HL-60/S4 treated with retinoic acid at 250 ng/mL for 4 days and 3 days (cell line): Measurements from ENCODE around the gene SLC9C1.

Source experiments
- in situ Hi-C: fragments of 300-500 bp; cut with MboI; formaldehyde crosslinking; loops from 2 replicates; pipeline ENCODE4 v1.7.0; 2022; ENCODE audit warnings: low sequenced_read_pairs

Gene SLC9C1

DNA sequence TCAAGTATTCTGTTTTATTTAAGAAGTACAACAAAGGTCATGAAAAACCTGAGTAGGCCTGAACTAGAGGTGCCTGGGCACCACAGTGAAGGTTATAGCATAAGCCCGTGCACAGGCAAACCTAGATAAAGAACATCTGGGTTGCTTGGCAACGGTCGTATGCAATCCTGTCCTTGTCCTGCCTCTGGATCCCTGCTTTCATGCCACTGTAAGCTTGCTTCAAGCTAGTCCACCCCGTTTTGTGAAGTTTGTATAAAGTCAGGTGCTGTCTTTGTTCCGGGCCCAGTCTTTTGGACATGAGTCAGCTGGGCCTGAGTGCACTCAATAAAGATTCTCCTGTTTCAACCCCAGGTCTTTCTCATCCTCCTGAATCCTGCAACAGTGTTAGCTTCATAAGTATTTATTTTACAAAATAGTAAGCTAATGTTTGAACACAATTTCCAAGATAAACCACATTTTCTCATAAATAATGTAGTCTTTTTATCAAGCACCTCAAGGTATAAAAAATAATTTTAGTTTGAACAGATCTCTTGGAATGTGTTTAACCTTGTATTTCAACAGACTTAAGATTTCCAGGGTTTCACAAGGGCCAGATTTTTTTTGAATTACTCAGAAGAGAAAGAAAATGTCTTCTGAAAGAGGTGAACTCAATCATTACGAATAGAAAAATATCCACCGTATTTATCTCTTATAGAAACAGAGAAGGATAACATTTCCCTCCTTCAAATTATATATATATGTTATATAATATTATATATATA, 14.3 kb upstream of the SLC9C1 start:
- in situ Hi-C loops: loop anchor here (25.0 kb wide), 1 partner anchor 196 kb away; no protein-coding TSS in a partner anchor

DNA sequence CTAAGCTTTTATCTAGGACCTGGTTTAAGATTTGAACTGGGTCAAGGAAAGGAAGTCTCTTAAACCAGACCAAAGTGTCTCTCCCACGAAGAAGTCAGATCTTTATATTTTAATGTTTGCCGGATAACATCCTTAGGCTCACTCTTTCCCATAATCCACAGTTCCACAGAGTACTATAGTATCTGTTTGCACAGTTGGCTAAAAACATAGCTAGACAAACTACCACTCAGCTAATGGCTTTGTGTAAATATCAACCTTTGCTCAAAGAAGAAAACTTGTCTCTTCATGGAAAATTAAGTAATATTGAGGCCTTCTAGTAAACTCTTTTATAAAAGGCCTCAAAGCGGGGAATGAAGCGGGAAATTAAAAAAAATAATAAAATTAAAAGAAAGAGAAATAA, 13.5 kb upstream of the SLC9C1 start:
- in situ Hi-C loops: loop anchor here (25.0 kb wide), 1 partner anchor 195 kb away; no protein-coding TSS in a partner anchor

DNA sequence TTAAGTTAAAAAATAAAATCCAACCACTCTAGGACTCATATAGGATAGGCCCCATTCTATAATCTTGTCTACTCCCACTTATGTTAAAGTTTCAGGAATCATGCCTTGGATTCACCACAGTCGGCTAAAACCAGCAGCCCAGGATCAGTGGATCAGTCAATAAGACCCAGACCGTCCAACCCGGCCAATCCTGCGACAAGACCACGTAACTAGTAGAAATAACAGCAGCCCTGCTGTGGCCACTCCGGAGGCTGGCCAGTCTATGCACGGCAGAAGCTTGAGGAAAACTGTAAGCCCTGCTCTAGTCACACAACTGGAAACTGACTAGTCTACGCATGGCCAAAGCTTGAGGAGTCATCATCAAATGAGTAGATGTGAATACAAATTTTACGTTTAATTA, 12.8 kb upstream of the SLC9C1 start:
- in situ Hi-C loops: loop anchor here (25.0 kb wide), 1 partner anchor 195 kb away; no protein-coding TSS in a partner anchor

DNA sequence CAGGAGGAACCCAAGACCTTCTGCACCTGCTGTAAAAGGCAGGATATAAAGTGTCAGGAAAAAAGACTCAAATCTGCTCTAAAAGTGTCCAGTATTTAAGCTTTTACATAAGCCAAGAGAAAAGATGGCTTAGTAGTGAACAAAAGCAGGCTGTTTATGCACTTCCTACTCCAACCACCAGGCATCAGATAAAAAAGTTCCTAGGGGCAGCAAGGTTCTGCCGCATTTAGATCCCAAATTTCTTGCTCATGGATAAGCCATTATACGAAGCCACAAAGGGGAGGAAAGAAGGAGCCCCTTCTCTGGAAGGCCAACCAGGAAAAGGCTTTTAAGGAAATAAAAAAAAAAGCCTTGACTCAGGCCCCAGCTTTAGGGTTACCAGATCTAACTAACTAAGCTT, 10.6 kb upstream of the SLC9C1 start:
- in situ Hi-C loops: loop anchor here (25.0 kb wide), 1 partner anchor 192 kb away; no protein-coding TSS in a partner anchor

DNA sequence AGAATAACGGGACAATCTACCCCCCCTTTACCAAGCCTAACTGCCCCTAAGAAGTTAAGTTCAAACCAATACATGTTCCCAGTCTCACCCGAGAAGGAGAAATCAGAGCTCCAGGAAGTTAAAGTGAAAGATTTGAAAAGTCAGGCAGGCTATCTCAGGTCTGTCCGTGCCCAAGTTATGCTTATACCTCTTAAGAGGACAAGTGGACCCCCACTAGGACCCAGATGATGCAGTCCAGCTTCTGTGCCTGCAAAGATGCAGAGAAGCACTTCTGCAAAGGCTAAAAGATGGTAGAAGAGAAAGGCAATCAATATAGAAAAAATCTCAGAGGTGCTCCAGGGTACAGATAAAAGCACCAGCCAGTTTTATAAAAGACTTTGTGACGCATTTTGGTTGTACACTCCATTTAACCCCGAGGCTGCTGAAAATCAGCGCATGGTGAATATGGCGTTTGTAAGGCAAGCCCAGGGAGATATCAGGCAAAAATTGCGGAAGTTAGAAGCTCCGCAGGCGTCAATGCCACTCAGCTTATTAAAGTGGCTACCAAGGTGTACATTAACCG, 9.8 kb upstream of the SLC9C1 start:
- in situ Hi-C loops: loop anchor here (25.0 kb wide), 1 partner anchor 192 kb away; no protein-coding TSS in a partner anchor

DNA sequence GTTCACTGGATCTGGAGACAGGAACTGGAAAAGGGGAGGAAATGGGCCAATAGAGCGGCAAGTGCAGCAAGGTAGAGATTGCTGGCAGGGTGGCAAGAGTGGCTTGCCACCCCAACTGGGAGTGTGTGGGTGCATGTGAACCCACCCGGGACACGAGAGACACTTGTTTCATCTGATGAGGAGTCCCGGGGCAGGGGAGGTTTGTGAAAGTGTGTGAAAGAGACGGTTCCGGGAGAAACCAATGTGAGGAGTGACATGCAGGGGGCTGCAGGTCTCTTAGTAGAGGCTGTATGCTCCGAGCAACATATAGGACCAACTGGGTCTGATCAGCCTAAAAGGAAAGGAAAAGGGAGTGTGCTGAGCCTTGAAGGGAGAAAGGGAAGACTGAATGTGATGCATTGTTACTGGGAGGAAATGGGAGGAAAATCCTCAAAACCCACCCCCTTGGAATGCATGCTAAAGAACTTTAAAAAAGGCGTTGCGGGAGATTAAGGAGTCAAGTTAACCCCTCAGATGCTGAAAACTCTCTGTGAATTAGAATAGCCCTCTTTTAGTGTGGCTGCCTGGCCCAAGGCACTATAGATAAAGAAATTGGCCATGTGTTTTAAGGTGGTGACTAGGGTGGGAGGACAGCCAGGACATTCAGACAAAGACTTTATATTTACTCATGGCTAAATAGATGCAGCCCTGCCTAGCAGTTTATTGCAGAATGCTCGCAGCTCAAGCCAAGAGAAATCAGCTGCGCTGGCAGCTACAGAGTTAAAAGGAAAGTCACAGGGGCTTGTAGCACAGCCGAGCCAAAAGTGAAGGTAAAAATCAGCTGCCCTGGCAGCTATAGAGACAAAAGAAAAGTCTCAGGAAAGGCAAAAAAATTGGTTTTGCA, 9.1 kb upstream of the SLC9C1 start:
- in situ Hi-C loops: loop anchor here (25.0 kb wide), 1 partner anchor 191 kb away; no protein-coding TSS in a partner anchor

DNA sequence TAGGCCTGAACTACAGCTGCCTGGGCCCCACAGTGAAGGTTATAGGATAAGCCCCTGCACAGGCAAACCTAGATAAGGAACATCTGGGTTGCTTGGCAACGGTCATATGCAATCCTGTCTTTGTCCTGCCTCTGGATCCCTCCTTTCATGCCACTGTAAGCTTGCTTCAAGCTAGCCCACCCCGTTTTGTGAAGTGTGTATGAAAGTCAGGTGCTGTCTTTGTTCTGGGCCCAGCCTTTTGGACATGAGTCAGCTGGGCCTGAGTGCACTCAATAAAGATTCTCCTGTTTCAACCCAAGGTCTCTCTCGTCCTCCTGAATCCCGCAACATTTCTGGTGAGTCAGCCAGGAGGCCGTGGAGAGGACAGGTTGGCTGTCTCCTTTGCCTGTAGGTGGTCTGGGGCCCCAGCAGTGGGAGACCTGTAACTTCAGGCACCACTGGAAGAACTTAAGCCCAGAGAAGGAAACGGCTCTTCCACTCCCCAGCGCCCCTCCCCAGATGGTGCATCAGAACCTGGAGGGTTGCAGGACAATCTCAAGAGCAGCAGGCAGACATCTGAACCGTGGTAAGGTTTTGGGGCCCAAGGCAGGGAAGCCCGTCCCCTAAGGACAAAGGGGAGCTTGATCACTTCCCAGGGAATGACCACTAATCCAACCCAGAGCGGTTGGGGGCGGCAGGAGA, 8.3 kb upstream of the SLC9C1 start:
- in situ Hi-C loops: loop anchor here (25.0 kb wide), 1 partner anchor 190 kb away; no protein-coding TSS in a partner anchor

DNA sequence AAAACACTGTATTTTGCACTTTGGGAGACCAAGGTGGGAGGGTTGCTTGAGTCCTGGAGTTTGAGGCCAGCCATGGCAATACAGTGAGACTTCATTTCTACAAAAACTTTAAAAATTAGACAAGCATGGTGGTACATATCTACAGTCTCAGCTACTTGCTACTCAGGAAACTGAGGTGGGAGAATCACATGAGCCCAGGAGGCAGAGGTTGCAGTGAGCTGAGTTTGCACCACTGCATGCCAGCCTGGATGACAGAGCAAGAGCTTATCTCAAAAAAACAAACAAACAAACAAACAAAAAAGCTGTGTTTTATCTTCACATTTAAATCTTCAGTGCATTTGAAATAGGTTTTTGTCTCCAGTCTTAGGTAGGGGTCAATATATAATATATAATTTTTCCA, 4.8 kb upstream of the SLC9C1 start:
- in situ Hi-C loops: no loop called here

DNA sequence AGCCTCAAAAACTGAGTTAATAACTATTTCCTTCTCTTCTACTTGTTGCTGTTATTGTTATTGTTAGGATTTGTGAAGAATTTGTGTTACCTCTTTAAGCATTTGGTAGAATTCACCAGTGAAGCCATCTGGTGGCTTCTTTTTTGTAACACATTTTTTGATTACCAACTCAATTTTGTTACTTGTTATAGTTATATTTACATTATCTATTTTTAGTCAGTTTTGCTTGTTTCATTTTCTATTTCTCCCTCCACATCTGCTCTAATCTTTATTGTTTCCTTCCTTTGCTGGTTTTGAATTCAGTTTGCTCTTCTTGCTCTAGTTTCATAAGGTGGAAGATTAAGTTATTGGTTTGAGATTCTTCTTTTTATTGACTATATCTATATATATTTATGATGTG, 3.7 kb upstream of the SLC9C1 start:
- in situ Hi-C loops: no loop called here

DNA sequence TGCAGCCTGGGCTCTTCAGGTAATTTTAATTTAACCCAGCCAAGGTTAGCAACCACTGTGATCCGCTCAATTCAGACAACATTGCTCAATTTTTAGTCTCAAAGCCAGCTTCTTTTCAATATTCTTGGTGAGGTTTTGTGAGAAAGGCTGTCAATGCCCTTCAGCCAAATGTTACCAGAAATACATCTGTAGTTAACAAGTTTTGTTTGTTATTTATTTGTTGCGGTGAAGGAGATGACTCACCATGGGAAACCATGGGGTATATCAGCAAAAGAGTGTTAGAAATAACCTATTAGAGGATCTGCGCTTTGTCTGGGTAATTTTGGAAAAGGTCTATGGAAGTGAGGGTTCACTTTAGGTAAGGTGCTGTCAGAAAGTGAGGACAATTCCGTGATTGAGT, 5.0 kb downstream of the SLC9C1 start:
- in situ Hi-C loops: no loop called here

DNA sequence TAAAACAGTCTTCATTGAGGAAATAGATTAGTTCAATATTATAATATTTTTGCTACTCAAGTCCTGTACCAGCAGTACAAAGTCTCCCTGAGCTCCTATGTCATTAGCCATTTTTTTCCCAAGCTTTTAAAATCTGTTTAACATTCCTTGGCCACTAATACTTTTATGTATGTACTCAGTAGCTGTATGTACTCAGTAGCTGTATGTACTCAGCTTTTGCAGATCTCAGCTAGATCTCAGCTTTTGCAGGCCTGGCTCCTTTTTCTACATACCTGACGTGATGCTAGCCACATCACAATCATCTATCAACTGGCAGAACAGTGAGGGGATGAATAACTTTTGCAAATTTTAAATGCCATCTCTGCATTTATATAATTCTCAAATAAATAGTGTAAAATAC, 13.8 kb downstream of the SLC9C1 start:
- in situ Hi-C loops: no loop called here

DNA sequence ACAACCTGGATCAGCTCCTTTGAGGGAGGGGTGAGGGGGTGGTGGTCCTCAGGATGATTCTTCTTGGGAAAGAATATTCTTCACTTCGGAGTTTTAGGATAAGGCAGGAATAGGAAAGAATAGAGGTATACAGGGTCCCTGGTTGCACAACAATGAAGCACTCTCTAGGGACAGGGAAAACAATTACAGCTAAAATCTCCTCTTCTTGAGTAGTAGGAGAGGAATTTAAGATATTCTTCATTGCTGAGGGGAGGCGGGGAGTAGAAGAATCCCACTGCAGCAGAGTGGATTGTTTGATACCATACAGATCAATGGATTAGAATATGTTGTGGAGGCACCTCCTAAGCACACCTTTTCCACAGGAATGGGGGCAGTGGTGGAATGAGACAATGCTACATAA, 20.5 kb downstream of the SLC9C1 start:
- in situ Hi-C loops: no loop called here

DNA sequence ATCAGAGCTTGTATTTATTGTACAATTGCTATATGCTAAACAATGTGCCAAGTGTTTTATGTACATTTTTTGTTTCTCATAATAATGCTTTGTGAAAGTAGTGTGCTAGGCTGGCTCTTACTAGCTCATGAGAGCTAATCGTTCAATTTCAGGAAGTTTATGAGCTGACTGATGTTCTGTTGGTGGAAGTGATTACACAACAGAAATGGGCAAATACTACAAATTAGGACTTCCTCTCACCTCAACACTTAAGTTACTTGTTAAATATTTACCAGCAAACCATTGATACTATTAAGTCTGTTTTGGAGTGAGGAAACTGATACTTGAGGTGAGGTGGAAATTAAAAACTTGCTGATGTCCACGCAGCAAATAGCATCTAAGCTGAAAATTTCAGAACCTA, 32.3 kb downstream of the SLC9C1 start:
- in situ Hi-C loops: no loop called here

DNA sequence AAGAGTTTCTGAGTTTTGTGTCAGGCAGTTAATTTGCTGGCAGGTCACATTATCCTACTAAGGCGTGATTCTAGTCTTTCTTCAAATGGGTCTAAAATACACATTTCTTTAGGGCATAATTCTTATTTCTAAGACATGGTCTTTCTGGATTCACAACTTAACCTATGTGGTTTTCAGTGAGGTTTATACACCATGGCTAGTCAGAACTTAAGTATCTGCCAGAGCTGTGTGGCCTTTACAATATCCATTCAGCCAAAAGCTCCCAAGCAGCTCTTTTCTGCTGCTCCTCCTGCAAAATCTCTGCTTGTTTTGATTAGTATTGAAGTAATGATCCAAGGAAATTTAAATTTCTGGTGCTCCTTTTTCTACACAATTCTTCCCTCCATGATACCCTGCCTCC, 33.5 kb downstream of the SLC9C1 start:
- in situ Hi-C loops: no loop called here

DNA sequence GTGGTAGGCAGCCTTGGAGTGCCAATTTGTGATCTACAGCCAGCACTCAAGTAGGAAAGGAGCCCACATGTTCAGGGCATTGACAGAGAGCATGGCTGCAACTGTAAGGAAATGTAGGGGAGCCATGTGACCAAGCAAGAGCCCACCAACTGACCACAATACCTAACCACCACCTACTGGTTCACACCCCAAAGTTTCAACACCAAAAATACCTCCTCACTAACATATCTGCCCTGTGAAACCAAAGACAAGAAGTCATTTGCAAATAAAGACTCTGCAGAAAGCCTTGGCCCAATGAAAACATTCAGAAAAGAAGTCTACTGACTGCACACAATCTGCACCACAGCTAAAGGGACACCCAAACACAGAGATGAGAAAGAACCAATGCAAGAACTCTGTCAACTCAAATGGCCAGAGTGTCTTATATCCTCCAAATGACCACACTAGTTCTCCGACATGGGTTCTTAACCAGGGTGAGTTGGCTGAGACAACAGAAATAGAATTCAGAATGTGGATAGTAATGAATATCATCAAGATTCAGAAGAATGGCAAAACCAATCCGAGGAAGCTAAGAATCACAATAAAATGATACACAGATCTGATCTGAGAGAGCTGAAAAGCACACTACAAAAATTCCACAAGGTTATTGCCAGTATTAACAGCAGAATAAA, 40.6 kb downstream of the SLC9C1 start:
- in situ Hi-C loops: no loop called here

DNA sequence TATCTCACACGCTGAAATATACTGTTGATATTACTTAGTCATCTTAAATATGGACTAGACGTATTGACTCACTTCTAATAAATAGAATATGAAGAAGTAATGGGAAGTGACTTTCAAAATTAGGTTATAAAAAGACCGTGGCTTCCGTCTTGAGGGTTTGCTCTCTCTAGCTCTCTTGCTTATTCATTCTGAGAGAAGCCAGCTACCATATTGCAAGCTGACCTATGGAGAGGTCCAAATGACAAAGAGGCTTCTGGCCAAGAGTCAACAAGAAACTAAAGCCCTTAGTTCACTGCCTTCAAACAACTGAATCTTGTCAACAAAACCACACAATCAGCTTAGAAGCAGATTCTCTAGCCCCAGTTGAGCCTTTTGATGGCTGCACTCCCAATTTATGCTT, 46.1 kb downstream of the SLC9C1 start:
- in situ Hi-C loops: no loop called here

DNA sequence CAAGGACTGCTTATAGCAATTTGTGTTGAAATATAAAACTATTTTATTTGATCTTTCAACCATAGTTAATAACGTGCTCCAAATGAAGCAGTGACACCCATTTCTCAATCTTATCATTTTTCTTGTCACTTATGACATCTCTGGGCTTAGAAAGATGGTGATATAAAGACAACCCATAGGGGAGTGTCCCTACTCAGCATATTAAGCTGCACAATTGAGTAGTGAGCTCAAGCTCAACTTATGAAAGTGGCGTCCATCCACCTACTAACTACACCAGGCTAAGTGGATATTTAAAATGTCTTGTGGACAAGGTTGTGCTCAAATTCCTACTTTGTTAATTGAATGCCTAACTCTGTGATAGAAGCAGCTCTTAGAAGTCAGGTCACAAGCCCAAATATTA, 46.7 kb downstream of the SLC9C1 start:
- in situ Hi-C loops: no loop called here

DNA sequence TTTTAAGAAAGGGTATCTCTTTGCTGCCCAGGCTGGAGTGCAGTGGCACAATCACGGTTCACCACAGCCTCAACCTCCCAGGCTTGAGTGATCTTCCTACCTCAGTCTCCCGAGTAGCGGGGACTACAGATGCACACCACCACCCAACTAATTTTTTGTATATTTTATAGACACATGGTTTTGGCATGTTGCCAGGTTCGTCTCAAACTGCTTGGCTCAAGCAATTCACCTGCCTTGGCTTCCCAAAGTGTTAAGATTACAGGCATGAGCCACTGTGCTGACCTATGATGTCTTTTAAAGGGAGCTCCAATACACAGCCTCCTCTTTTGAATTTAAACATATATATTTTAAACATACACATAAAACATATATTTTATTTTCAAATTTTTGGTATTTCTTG, 60.9 kb downstream of the SLC9C1 start:
- in situ Hi-C loops: no loop called here

DNA sequence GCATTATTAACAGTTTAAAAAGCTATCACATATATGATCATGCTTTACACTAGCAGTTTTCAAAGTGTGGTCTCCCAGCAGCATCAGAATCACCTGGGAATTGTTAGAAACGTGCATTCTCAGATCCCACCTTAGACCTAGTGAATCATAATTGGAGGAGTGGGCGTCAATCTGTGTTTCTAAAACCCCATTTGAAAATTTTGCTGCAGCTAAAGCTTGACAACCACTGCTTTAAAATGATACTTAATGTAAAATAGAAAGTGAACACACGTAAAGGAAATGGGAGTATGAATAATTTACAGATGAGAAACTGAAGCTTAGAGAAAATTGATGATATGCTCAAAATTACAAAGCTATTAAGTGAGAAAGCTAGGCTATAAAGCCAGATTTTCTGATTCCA, 62.3 kb downstream of the SLC9C1 start:
- in situ Hi-C loops: no loop called here

DNA sequence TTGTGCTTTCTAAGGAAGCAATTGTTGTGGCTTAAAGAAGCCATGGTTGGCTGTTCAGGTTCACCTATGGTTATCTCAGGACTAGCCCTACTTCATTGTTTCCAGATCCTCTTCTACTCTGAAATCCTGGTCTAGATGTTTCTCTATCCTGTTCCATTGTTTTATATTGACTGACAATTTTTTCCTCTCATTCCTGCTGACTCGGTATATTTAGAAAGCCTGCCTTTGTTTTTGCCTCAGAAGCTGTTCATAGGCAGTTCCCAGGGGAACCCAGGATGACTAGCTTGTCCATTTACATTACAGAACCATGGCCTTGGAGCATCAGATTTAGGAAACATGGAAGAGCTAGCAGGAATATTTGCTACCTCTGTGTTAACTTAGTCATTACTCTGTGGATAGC, 64.0 kb downstream of the SLC9C1 start:
- in situ Hi-C loops: no loop called here
